DMS53 treated with DMSO at 0.1 percent for 48 hours (cell line): Measurements from ENCODE around the gene PCDHB8.
"Not testable (repeated sequence)": the region's sequence is repeated elsewhere in the genome, so short reads cannot be mapped to it uniquely, and the experiment has no call there.

Source experiments
- DNase-seq: peaks from one replicate; lab custom pipeline; 2025; ENCODE audit not compliant: unreplicated experiment; lab: John Stamatoyannopoulos, UW

Gene PCDHB8

DNA sequence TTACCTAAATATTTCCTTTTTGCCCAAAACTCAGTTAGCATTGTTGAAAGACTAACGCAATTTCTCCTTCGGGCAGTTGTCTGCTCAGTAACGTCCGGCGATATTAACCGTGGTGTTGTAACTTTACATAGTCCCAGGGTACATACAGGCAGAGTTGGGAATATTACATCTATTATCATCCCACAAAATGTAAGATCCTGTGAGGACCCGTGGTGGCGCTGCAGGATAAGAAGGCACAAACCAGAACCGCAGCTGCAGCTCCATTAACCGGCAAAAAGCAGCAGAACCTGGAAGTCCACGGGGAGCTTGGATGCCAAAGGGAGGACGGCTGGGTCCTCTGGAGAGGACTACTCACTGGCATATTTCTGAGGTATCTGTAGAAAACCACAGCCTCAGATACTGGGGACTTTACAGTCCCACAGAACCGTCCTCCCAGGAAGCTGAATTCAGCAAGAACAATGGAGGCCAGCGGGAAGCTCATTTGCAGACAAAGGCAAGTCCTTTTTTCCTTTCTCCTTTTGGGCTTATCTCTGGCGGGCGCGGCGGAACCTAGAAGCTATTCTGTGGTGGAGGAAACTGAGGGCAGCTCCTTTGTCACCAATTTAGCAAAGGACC lies at the start of gene PCDHB8:
Gene PCDHB8, plus strand, starts transcription at position 214 of the 615 bp plus-strand sequence. Its CDS starts 245 bp downstream, at position 459.
- DNase-seq, result not testable (repeated sequence)

DNA sequence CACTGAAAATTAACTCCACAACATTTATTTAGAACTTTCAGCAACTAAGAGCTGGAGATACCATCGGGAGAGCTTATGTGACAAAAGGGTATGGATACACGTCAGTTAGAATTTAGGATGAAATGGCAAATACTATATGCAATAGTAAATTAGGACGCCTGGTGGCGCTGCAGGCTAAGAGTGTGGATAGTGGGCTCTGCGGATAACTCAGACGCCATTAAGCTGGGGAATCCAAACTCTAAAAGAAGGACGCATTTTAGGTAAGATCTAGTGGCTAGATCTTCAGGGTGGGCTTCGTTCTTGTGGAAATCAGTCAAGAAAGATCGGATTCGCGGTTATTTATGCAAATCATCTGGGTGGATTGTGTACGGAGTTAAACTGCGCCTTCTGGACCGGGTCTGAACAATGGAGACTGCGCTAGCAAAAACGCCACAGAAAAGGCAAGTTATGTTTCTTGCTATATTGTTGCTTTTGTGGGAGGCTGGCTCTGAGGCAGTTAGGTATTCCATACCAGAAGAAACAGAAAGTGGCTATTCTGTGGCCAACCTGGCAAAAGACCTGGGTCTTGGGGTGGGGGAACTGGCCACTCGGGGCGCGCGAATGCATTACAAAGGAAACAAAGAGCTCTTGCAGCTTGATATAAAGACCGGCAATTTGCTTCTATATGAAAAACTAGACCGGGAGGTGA lies 42.4 kb upstream of the PCDHB8 start, which contains the start of gene PCDHB5:
Gene PCDHB5, plus strand, starts transcription at position 177 of the 688 bp plus-strand sequence. Its CDS starts 229 bp downstream, at position 406.
- peak; percentile 18 for DNase-seq

DNA sequence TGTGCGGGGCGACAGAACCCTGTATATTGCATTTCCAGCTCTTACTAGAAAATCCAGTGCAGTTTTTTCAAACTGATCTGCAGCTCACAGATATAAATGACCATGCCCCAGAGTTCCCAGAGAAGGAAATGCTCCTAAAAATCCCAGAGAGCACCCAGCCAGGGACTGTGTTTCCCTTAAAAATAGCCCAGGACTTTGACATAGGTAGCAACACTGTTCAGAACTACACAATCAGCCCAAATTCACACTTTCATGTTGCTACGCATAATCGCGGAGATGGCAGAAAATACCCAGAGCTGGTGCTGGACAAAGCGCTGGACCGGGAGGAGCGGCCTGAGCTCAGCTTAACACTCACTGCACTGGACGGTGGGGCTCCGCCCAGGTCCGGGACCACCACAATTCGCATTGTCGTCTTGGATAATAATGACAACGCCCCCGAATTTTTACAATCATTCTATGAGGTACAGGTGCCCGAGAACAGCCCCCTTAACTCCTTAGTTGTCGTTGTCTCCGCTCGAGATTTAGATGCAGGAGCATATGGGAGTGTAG lies 41.8 kb upstream of the PCDHB8 start:
- no peak for DNase-seq

DNA sequence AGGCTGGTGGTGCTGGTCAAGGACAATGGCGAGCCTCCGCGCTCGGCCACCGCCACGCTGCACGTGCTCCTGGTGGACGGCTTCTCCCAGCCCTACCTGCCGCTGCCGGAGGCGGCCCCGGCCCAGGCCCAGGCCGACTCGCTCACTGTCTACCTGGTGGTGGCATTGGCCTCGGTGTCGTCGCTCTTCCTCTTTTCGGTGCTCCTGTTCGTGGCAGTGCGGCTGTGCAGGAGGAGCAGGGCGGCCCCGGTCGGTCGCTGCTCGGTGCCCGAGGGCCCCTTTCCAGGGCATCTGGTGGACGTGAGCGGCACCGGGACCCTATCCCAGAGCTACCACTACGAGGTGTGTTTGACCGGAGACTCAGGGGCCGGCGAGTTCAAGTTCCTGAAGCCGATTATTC lies 40.2 kb upstream of the PCDHB8 start:
- DNase-seq, result not testable (repeated sequence)

DNA sequence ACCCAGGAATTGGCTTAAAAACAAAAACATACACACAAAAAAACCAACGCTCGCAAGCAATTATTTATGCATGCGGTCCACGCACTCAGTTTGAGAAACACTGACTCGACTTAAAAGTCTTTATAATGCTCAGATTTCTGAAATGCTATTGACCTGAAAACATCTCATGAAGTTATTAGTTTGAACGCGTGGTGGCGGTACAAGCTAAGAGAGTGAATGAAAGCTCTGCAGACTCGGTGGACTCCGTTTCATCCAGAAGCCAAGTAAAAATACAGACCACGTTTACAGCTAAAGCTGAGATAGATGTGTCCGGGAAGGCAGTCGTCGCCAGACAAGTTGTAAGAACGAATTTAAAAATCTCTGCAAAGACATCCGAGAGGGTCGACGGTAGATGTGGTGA lies 27.8 kb upstream of the PCDHB8 start, which contains the start of gene PCDHB6:
Gene PCDHB6, plus strand, starts transcription at position 246 of the 400 bp plus-strand sequence. CDS start 201 bp downstream, outside the sequence.
- DNase-seq, result peak; percentile 19

DNA sequence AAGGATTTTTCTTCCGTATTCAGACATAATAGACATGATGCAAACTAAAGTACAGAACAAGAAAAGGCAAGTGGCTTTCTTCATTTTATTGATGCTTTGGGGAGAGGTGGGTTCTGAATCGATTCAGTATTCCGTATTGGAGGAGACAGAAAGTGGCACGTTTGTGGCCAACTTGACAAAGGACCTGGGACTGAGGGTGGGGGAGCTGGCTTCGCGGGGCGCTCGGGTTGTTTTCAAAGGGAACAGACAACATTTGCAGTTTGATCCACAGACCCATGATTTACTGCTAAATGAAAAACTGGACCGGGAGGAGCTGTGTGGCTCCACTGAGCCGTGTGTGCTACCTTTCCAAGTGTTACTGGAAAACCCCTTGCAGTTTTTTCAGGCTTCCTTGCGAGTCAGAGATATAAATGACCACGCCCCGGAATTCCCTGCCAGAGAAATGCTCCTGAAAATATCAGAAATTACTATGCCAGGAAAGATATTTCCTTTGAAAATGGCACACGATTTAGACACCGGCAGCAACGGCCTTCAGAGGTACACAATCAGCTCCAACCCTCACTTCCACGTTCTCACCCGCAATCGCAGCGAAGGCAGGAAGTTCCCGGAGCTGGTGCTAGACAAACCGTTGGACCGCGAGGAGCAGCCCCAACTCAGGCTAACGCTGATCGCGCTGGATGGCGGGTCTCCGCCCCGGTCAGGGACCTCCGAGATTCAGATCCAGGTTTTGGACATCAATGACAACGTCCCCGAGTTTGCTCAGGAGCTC lies 27.2 kb upstream of the PCDHB8 start:
- DNase-seq, result no peak

DNA sequence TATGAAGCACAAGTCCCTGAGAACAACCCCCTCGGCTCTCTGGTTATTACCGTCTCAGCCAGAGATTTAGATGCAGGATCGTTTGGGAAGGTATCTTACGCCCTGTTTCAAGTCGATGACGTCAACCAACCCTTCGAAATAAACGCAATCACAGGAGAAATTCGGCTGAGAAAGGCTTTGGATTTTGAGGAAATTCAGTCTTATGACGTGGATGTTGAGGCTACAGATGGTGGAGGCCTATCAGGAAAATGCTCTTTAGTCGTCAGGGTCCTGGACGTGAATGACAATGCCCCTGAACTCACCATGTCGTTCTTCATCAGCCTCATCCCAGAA lies 26.6 kb upstream of the PCDHB8 start:
- DNase-seq, result no peak

DNA sequence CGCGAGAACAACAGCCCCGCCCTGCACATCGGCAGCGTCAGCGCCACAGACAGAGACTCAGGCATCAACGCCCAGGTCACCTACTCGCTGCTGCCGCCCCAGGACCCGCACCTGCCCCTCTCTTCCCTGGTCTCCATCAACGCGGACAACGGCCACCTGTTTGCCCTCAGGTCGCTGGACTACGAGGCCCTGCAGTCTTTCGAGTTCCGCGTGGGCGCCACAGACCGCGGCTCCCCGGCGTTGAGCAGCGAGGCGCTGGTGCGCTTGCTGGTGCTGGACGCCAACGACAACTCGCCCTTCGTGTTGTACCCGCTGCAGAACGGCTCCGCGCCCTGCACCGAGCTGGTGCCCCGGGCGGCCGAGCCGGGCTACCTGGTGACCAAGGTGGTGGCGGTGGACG lies 26.0 kb upstream of the PCDHB8 start:
- DNase-seq, result not testable (repeated sequence)

DNA sequence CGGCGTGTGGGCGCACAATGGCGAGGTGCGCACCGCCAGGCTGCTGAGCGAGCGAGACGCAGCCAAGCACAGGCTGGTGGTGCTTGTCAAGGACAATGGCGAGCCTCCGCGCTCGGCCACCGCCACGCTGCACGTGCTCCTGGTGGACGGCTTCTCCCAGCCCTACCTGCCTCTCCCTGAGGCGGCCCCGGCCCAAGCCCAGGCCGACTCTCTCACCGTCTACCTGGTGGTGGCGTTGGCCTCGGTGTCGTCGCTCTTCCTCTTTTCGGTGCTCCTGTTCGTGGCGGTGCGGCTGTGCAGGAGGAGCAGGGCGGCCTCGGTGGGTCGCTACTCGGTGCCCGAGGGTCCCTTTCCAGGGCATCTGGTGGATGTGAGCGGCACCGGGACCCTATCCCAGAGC lies 25.5 kb upstream of the PCDHB8 start:
- DNase-seq, result not testable (repeated sequence)

DNA sequence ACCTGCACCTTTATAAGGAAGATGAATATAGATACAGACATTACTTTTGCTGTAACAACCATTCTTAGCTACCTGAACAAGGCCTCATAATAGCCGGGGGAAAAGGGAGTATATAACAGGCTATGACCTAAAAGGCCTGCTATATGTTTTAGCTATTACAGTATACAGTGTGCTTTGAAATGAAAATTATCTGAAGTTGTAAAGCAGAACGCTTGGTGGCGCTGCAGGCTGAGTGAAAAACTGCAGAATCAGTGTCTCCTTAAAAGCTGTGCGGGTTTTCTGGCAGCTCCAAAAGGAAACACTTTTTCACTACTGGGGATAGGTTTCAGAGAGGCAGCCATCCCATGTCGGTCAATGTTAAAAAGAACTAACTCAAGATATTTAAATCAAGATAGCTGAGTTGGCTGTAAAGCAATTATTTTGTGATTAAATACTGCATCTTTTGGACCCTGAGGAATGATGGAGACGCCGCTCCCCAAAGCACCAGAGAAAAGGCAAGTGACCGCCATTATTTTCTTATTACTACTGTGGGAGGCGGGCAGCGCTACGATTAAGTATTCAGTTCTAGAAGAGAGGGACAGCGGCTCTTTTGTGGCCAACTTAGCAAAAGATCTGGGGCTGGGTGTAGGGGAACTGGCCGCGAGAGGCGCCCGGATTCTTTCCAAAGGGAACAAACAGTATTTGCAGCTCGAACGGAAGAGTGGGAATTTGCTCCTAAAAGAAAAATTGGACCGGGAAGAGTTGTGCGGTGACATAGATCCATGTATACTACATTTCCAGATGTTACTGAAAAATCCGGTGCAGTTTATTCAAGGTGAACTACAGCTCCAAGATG lies 21.8 kb upstream of the PCDHB8 start:
- no peak for DNase-seq

DNA sequence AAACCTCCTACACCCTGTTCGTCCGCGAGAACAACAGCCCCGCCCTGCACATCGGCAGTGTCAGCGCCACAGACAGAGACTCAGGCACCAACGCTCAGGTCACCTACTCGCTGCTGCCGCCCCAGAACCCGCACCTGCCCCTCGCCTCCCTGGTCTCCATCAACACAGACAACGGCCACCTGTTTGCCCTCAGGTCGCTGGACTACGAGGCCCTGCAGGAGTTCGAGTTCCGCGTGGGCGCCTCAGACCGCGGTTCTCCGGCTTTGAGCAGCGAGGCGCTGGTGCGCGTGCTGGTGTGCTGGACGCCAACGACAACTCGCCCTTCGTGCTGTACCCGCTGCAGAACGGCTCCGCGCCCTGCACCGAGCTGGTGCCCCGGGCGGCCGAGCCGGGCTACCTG lies 20.2 kb upstream of the PCDHB8 start:
- DNase-seq, result not testable (repeated sequence)

DNA sequence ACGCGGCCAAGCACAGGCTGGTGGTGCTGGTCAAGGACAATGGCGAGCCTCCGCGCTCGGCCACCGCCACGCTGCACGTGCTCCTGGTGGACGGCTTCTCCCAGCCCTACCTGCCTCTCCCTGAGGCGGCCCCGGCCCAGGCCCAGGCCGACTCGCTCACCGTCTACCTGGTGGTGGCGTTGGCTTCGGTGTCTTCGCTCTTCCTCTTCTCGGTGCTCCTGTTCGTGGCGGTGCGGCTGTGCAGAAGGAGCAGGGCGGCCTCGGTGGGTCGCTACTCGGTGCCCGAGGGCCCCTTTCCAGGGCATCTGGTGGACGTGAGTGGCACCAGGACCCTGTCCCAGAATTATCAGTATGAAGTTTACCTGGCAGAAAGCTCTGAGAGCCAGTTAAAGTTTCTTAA lies 19.7 kb upstream of the PCDHB8 start:
- DNase-seq, result not testable (repeated sequence)

DNA sequence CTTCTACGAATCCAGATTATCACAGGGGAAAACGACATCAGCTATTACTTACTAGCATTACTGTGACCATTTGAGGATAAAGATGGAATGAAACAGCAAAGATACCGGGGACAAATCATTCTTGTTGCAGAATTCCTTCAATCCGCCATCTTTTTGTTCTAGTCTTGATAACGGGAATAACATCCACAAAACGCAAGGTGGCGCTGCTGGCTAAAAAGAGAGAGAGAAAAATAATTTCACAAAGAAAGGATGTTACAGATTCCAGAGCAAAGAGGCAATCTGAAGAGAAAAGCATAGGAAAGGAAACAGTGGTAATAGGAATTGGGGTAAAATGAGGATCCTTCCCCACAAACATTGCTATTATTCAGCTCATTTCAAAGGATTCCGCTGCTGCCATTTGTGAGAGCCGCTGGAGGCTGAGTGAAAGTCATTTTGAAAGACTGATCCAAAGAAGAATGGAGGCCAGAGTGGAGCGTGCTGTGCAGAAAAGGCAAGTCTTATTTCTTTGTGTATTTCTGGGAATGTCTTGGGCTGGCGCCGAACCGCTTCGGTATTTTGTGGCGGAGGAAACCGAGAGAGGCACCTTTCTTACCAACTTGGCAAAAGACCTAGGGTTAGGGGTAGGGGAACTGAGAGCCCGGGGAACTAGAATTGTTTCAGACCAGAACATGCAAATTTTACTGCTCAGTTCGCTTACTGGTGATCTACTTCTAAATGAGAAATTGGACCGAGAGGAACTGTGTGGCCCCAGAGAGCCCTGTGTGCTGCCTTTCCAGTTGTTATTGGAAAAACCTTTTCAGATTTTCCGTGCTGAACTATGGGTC lies 5.0 kb upstream of the PCDHB8 start, which contains the start of gene PCDHB7:
Gene PCDHB7, plus strand, starts transcription at position 264 of the 824 bp plus-strand sequence. Its CDS starts 192 bp downstream, at position 456.
- peak; percentile 30 for DNase-seq

DNA sequence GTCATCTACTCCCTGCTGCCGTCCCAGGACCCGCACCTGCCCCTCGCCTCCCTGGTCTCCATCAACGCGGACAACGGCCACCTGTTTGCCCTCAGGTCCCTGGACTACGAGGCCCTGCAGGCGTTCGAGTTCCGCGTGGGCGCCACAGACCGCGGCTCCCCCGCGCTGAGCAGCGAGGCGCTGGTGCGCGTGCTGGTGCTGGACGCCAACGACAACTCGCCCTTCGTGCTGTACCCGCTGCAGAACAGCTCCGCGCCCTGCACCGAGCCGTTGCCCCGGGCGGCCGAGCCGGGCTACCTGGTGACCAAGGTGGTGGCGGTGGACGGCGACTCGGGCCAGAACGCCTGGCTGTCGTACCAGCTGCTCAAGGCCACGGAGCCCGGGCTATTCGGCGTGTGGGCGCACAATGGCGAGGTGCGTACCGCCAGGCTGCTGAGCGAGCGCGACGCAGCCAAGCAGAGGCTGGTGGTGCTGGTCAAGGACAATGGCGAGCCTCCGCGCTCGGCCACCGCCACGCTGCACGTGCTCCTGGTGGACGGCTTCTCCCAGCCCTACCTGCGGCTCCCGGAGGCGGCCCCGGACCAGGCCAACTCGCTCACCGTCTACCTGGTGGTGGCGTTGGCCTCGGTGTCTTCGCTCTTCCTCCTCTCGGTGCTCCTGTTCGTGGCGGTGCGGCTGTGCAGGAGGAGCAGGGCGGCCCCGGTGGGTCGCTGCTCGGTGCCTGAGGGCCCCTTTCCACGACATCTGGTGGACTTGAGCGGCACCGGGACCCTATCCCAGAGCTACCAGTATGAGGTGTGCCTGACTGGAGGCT lies 3.1 kb upstream of the PCDHB8 start:
- not testable (repeated sequence) for DNase-seq

DNA sequence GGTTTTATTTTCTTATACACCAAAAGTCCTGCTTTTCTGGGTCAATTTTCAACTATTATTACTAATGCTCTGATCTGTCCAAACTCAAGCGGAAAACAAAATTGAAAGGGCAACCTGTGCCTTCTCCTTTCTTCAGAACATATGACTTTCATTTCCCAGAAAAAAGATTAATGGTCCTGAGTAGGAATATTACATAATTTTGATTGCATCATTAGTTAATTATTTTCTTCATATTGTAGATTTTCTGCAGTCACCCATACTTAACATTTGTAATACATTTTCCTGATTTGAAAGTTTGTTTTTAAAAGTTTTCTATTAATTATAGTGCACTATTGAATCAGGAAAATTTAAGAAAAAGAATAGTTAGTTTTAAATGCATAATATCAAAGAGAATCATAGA lies 1.7 kb upstream of the PCDHB8 start:
- no peak for DNase-seq

DNA sequence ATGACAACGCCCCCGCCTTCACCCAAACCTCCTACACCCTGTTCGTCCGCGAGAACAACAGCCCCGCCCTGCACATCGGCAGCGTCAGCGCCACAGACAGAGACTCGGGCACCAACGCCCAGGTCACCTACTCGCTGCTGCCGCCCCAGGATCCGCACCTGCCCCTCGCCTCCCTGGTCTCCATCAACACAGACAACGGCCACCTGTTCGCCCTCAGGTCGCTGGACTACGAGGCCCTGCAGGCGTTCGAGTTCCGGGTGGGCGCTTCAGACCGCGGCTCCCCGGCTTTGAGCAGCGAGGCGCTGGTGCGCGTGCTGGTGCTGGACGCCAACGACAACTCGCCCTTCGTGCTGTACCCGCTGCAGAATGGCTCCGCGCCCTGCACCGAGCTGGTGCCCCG lies 1.8 kb downstream of the PCDHB8 start:
- DNase-seq, result not testable (repeated sequence)

DNA sequence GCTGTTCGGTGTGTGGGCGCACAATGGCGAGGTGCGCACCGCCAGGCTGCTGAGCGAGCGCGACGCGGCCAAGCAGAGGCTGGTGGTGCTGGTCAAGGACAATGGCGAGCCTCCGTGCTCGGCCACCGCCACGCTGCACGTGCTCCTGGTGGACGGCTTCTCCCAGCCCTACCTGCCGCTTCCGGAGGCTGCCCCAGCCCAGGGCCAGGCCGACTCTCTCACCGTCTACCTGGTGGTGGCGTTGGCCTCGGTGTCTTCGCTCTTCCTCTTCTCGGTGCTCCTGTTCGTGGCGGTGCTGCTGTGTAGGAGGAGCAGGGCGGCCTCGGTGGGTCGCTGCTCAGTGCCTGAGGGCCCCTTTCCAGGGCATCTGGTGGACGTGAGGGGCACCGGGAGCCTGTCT lies 2.3 kb downstream of the PCDHB8 start:
- not testable (repeated sequence) for DNase-seq

DNA sequence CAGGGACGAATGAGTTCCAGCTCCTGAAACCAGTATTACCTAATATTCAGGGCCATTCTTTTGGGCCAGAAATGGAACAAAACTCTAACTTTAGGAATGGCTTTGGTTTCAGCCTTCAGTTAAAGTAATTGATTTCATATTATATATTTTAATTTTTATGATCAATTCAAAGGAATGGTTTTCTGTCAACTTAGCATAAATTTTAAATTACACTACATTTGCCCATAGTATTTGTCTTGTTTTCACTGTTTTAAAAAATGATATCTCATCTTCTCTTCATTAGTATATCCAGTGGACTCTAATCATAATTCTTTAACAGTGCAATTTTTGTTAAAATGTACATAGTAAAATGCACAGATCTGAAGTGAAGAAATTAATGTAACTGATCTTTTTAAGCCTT lies 2.7 kb downstream of the PCDHB8 start:
- DNase-seq, result no peak

DNA sequence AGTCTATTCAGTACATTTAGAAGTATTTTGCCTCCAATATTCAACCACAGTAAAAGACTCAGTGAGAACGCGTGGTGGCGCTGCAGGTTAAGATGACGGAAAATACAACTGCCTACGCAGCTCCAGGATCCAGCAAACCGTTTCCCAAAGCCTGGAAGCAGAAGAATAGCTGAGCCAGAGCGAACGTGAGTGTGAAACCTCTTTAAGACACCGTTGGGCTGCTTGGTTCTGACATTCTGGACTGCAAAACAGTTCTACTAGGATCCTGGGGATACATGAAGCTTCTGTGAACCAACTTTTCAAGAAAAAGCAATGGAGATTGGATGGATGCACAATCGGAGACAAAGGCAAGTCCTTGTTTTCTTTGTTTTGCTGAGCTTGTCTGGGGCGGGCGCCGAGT lies 4.7 kb downstream of the PCDHB8 start, which contains the start of gene PCDHB16:
Gene PCDHB16, plus strand, starts transcription at position 140 of the 400 bp plus-strand sequence. Its CDS starts 173 bp downstream, at position 313.
- DNase-seq, result peak; percentile 27
